ENCODE results near the gene RGS17. TPM values are rescaled to one million over a fixed set of nuclear protein-coding genes. Genes with fewer than 3 reads are reported as not detected.
"Not testable (repeated sequence)": the region's sequence is repeated elsewhere in the genome, so short reads cannot be mapped to it uniquely, and the experiment has no call there.

The RGS17 gene
- total RNA-seq, 1 donor, result 1.3 TPM

- no peak overlapping the region for H3K4me3 ChIP-seq (ENCODE audit: low read depth, low read length)
- TF ChIP-seq CTCF (IDR thresholded peaks at IDR 0.05; ENCODE audit: insufficient read depth, low read depth, low read length), result no peak
- DNase-seq (ENCODE audit: low read depth), result no peak
Observed at GRCh38 chr6:153015094-153015640, 115.9 kb downstream of the RGS17 start.

GRCh38 chr6:153013438-153013837 lies 117.6 kb downstream of the RGS17 start:
- no peak overlapping the region for H3K4me3 ChIP-seq (ENCODE audit: low read depth, low read length)
- DNase-seq (ENCODE audit: low read depth), result no peak
- no peak for TF ChIP-seq CTCF (IDR thresholded peaks at IDR 0.05; ENCODE audit: insufficient read depth, low read depth, low read length)

- no peak for DNase-seq (ENCODE audit: low read depth)
- TF ChIP-seq CTCF (IDR thresholded peaks at IDR 0.05; ENCODE audit: insufficient read depth, low read depth, low read length), result no peak
Observed at GRCh38 chr6:153012856-153013255, 118.2 kb downstream of the RGS17 start.

DNA sequence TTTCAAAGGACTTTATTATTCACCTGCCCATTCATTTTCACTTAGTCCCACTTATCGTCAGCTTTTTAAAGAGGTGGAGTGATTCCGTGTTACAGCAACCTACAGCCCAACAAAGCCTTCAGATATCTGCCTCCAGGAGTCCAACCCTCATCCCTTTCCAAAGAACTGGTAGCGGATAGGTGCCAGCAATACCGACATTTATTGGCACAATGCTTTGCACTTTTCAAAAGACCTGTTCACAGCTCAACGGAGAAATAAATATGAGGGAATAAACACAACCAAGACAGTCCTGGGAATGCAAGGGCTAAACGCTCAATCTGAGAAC lies 127.8 kb downstream of the RGS17 start:
- peak overlapping the region; percentile 89 for H3K4me3 ChIP-seq (ENCODE audit: low read depth, low read length)
- TF ChIP-seq CTCF (IDR thresholded peaks at IDR 0.05; ENCODE audit: insufficient read depth, low read depth, low read length), result no peak
- DNase-seq (ENCODE audit: low read depth), result no peak

More at GRCh38 chr6:153012856-153013255, 118.2 kb downstream of the RGS17 start:
- H3K4me3 ChIP-seq (ENCODE audit: low read depth, low read length), result no peak overlapping the region

- DNase-seq (ENCODE audit: low read depth), result peak; percentile 98
- no peak for TF ChIP-seq CTCF (IDR thresholded peaks at IDR 0.05; ENCODE audit: insufficient read depth, low read depth, low read length)
- peak within 1 kb of the TSS; percentile 89 for H3K4me3 ChIP-seq (ENCODE audit: low read depth, low read length)
Observed at GRCh38 chr6:153002613-153003365, 128.3 kb downstream of the RGS17 start, which contains the start of gene MTRF1L. MTRF1L (minus strand) TSS chr6:153002709; CDS start chr6:153002685, 24 bp downstream.

- peak; percentile 34 for DNase-seq (ENCODE audit: low read depth)
- TF ChIP-seq CTCF (IDR thresholded peaks at IDR 0.05; ENCODE audit: insufficient read depth, low read depth, low read length), result no peak
- H3K4me3 ChIP-seq (ENCODE audit: low read depth, low read length), result peak overlapping the region; percentile 89
Observed at GRCh38 chr6:153001767-153002612, 129.1 kb downstream of the RGS17 start.

DNA sequence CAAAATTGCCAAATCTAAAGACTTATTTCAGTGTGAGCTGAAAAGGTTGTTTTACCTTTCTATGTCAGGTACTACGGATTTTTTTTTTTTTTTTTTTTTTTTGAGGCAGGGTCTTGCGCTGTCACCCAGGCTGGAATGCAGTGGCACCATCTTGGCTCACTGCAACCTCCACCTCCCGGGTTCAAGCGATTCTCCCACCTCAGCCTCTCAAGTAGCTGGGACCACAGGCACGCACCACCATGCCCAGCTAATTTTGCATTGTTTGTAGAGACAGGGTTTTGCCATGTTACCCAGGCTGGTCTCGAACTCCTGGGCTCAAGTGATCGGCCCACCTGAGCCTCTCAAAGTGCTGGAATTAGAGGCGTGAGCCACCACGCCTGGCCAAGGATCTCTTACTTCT lies 130.3 kb downstream of the RGS17 start:
- DNase-seq (ENCODE audit: low read depth), result not testable (repeated sequence)
- H3K4me3 ChIP-seq (ENCODE audit: low read depth, low read length), result peak overlapping the region; percentile 89

Measured in fibroblast of villous mesenchyme (primary cell).